ENCODE data around the gene MACROD1.

MACROD1 gene

GRCh38 chr11:64112771-64113461, 53.0 kb downstream of the MACROD1 start:
- Histone ChIP-seq H3K36me3 (ENCODE audit: control insufficient read depth, low read depth, low read length) (no peaks in the 10 kb centered on the region), H3K27me3 (ENCODE audit: control insufficient read depth, insufficient read depth, low read length) (peaks cover 43% of the 10 kb centered on the region), H3K9me3 (ENCODE audit: control insufficient read depth, low read depth, low read length) (no peaks in the 10 kb centered on the region), H3K4me1 (ENCODE audit: control insufficient read depth, low read depth, low read length) (no peaks in the 10 kb centered on the region), H3K4me3 (ENCODE audit: low read length) (no peak overlapping the region), H3K27ac (ENCODE audit: low read length) (no peak overlapping the region), H3K9ac (ENCODE audit: low read length) (no peak overlapping the region)

GRCh38 chr11:64110465-64111375, 55.2 kb downstream of the MACROD1 start:
- H3K27ac ChIP-seq (ENCODE audit: low read length), result no peak overlapping the region
- no peaks in the 10 kb centered on the region for H3K9me3 ChIP-seq (ENCODE audit: control insufficient read depth, low read depth, low read length)
- no peak overlapping the region for H3K4me3 ChIP-seq (ENCODE audit: low read length)
- H3K36me3 ChIP-seq (ENCODE audit: control insufficient read depth, low read depth, low read length), result no peaks in the 10 kb centered on the region
- H3K4me1 ChIP-seq (ENCODE audit: control insufficient read depth, low read depth, low read length), result no peaks in the 10 kb centered on the region
- no peak overlapping the region for H3K9ac ChIP-seq (ENCODE audit: low read length)
- H3K27me3 ChIP-seq (ENCODE audit: control insufficient read depth, insufficient read depth, low read length), result peaks cover 43% of the 10 kb centered on the region

GRCh38 chr11:64109332-64109731, 56.6 kb downstream of the MACROD1 start:
- Histone ChIP-seq H3K9me3 (ENCODE audit: control insufficient read depth, low read depth, low read length) (no peaks in the 10 kb centered on the region), H3K36me3 (ENCODE audit: control insufficient read depth, low read depth, low read length) (no peaks in the 10 kb centered on the region), H3K4me1 (ENCODE audit: control insufficient read depth, low read depth, low read length) (no peaks in the 10 kb centered on the region), H3K9ac (ENCODE audit: low read length) (no peak overlapping the region), H3K27me3 (ENCODE audit: control insufficient read depth, insufficient read depth, low read length) (peaks cover 40% of the 10 kb centered on the region), H3K27ac (ENCODE audit: low read length) (no peak overlapping the region), H3K4me3 (ENCODE audit: low read length) (no peak overlapping the region)

- H3K9ac ChIP-seq (ENCODE audit: low read length), result no peak overlapping the region
- no peak overlapping the region for H3K4me3 ChIP-seq (ENCODE audit: low read length)
- no peak overlapping the region for H3K27ac ChIP-seq (ENCODE audit: low read length)
- H3K4me1 ChIP-seq (ENCODE audit: control insufficient read depth, low read depth, low read length), result no peaks in the 10 kb centered on the region
- H3K9me3 ChIP-seq (ENCODE audit: control insufficient read depth, low read depth, low read length), result no peaks in the 10 kb centered on the region
- H3K27me3 ChIP-seq (ENCODE audit: control insufficient read depth, insufficient read depth, low read length), result peaks cover 49% of the 10 kb centered on the region
- H3K36me3 ChIP-seq (ENCODE audit: control insufficient read depth, low read depth, low read length), result no peaks in the 10 kb centered on the region
Observed at GRCh38 chr11:64107303-64107702, 58.6 kb downstream of the MACROD1 start.

DNA sequence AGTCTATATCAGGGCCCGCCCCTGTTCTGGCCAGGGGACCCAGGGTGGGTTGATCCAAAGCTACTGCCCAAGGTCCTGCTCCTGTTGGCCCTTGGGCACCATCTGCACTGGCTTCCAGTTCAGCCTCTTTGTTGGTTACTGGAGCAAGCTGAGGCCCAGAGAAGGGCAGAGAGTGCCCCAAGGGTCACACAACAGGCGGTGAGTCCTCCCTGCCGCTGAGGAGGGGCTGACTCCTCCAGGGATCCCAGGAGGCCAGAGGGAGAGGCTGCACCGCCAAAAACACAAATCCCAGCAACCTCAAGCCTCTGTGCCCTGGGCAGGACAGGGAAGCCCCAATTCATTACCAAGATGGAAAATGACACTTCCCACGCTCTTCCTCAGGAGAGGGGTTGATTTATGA, 61.3 kb downstream of the MACROD1 start:
- Histone ChIP-seq H3K9ac (ENCODE audit: low read length) (no peak overlapping the region), H3K27me3 (ENCODE audit: control insufficient read depth, insufficient read depth, low read length) (peaks cover 63% of the 10 kb centered on the region)

GRCh38 chr11:64103277-64103985, 62.5 kb downstream of the MACROD1 start:
- no peaks in the 10 kb centered on the region for H3K4me1 ChIP-seq (ENCODE audit: control insufficient read depth, low read depth, low read length)
- no peak overlapping the region for H3K9ac ChIP-seq (ENCODE audit: low read length)
- H3K27me3 ChIP-seq (ENCODE audit: control insufficient read depth, insufficient read depth, low read length), result peaks cover 66% of the 10 kb centered on the region
- H3K9me3 ChIP-seq (ENCODE audit: control insufficient read depth, low read depth, low read length), result no peaks in the 10 kb centered on the region
- H3K36me3 ChIP-seq (ENCODE audit: control insufficient read depth, low read depth, low read length), result no peaks in the 10 kb centered on the region
- H3K4me3 ChIP-seq (ENCODE audit: low read length), result no peak overlapping the region
- H3K27ac ChIP-seq (ENCODE audit: low read length), result no peak overlapping the region

More for the DNA sequence above, 61.3 kb downstream of the MACROD1 start:
- H3K36me3 ChIP-seq (ENCODE audit: control insufficient read depth, low read depth, low read length), result no peaks in the 10 kb centered on the region
- H3K4me3 ChIP-seq (ENCODE audit: low read length), result no peak overlapping the region
- no peaks in the 10 kb centered on the region for H3K9me3 ChIP-seq (ENCODE audit: control insufficient read depth, low read depth, low read length)
- H3K27ac ChIP-seq (ENCODE audit: low read length), result no peak overlapping the region
- H3K4me1 ChIP-seq (ENCODE audit: control insufficient read depth, low read depth, low read length), result no peaks in the 10 kb centered on the region

GRCh38 chr11:64102005-64102738, 63.7 kb downstream of the MACROD1 start:
- Histone ChIP-seq H3K9me3 (ENCODE audit: control insufficient read depth, low read depth, low read length) (no peaks in the 10 kb centered on the region), H3K36me3 (ENCODE audit: control insufficient read depth, low read depth, low read length) (no peaks in the 10 kb centered on the region), H3K27me3 (ENCODE audit: control insufficient read depth, insufficient read depth, low read length) (peaks cover 70% of the 10 kb centered on the region), H3K9ac (ENCODE audit: low read length) (no peak overlapping the region), H3K4me1 (ENCODE audit: control insufficient read depth, low read depth, low read length) (no peaks in the 10 kb centered on the region), H3K27ac (ENCODE audit: low read length) (no peak overlapping the region), H3K4me3 (ENCODE audit: low read length) (no peak overlapping the region)

GRCh38 chr11:64101461-64101860, 64.5 kb downstream of the MACROD1 start:
- peaks cover 73% of the 10 kb centered on the region for H3K27me3 ChIP-seq (ENCODE audit: control insufficient read depth, insufficient read depth, low read length)
- no peaks in the 10 kb centered on the region for H3K36me3 ChIP-seq (ENCODE audit: control insufficient read depth, low read depth, low read length)
- H3K27ac ChIP-seq (ENCODE audit: low read length), result no peak overlapping the region
- no peak overlapping the region for H3K4me3 ChIP-seq (ENCODE audit: low read length)
- no peaks in the 10 kb centered on the region for H3K4me1 ChIP-seq (ENCODE audit: control insufficient read depth, low read depth, low read length)
- no peaks in the 10 kb centered on the region for H3K9me3 ChIP-seq (ENCODE audit: control insufficient read depth, low read depth, low read length)
- no peak overlapping the region for H3K9ac ChIP-seq (ENCODE audit: low read length)

DNA sequence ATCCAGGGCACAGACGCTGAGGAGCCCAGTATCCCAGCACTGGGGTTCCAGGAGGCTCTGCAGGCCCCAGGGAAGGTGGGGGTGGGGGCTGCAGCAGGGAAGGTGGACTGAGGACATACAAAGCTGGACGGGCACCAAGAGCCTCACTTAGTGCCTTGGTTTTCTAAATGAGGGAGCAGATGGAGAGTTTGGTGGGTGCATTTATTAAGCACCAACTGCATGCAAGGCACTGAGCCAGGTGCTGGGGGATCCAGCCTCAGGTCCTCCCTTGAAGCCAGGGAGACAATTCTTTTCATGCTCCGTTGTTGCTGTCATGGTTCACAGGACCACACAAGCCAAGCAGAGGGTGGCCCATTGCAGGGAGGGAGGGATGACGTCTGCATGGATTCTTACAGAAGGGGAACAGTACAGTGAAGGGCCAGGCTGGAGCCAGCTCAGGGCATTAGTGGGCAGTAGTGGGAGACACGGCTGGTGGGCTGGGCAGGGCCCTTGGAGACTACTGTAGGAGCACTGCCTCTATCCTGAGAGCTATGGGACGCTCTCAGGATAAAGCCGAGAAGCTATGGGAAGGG, 65.0 kb downstream of the MACROD1 start:
- Histone ChIP-seq H3K4me1 (ENCODE audit: control insufficient read depth, low read depth, low read length) (no peaks in the 10 kb centered on the region), H3K4me3 (ENCODE audit: low read length) (no peak overlapping the region), H3K27ac (ENCODE audit: low read length) (no peak overlapping the region), H3K9me3 (ENCODE audit: control insufficient read depth, low read depth, low read length) (no peaks in the 10 kb centered on the region), H3K36me3 (ENCODE audit: control insufficient read depth, low read depth, low read length) (no peaks in the 10 kb centered on the region), H3K27me3 (ENCODE audit: control insufficient read depth, insufficient read depth, low read length) (peaks cover 77% of the 10 kb centered on the region), H3K9ac (ENCODE audit: low read length) (no peak overlapping the region)

DNA sequence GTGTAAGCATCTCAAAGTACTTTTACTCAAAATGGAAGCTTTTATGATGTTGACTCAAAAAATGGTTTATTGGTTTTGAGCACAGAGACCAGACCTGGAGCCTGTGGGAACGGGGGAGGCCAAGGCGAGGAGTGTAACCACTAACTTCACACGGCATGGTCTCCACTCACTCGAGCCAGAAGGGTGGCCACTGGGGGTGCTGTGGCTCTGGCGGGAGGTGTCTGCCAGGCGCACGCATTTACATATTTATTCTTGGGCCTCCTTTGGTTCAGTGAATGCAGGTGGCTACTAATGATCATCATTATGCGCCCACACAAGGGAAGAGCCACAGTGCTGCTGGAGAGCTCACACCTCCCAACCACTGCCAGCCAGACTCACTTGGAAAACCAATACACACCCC, 65.6 kb downstream of the MACROD1 start:
- Histone ChIP-seq H3K4me1 (ENCODE audit: control insufficient read depth, low read depth, low read length) (no peaks in the 10 kb centered on the region), H3K36me3 (ENCODE audit: control insufficient read depth, low read depth, low read length) (no peaks in the 10 kb centered on the region), H3K9ac (ENCODE audit: low read length) (no peak overlapping the region), H3K9me3 (ENCODE audit: control insufficient read depth, low read depth, low read length) (no peaks in the 10 kb centered on the region), H3K27me3 (ENCODE audit: control insufficient read depth, insufficient read depth, low read length) (peaks cover 78% of the 10 kb centered on the region), H3K4me3 (ENCODE audit: low read length) (no peak overlapping the region), H3K27ac (ENCODE audit: low read length) (no peak overlapping the region)

DNA sequence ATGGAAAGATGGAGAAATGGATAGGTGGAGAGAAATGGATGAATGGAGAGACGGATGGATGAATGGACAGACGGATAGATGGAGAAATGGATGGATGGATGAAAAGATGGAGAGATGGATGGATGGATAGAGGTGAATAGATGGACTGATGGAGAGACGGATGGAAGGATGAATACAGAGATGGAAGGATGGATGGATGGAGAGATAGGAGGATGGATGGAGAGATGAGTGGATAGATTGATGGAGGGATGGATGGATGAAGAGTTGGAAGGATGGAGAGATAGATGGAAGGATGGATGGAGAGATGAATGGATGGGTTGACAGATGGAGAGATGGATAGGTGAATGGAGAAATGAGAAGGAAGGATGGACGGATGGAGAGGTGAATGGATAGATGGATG, 66.5 kb downstream of the MACROD1 start:
- Histone ChIP-seq H3K36me3 (ENCODE audit: control insufficient read depth, low read depth, low read length) (no peaks in the 10 kb centered on the region), H3K4me3 (ENCODE audit: low read length) (no peak overlapping the region), H3K27me3 (ENCODE audit: control insufficient read depth, insufficient read depth, low read length) (peaks cover 79% of the 10 kb centered on the region), H3K9me3 (ENCODE audit: control insufficient read depth, low read depth, low read length) (no peaks in the 10 kb centered on the region), H3K9ac (ENCODE audit: low read length) (no peak overlapping the region), H3K27ac (ENCODE audit: low read length) (no peak overlapping the region), H3K4me1 (ENCODE audit: control insufficient read depth, low read depth, low read length) (no peaks in the 10 kb centered on the region)

Data from iPS-18a (cell line).